ENCODE results near the gene GOPC.

The GOPC gene

DNA sequence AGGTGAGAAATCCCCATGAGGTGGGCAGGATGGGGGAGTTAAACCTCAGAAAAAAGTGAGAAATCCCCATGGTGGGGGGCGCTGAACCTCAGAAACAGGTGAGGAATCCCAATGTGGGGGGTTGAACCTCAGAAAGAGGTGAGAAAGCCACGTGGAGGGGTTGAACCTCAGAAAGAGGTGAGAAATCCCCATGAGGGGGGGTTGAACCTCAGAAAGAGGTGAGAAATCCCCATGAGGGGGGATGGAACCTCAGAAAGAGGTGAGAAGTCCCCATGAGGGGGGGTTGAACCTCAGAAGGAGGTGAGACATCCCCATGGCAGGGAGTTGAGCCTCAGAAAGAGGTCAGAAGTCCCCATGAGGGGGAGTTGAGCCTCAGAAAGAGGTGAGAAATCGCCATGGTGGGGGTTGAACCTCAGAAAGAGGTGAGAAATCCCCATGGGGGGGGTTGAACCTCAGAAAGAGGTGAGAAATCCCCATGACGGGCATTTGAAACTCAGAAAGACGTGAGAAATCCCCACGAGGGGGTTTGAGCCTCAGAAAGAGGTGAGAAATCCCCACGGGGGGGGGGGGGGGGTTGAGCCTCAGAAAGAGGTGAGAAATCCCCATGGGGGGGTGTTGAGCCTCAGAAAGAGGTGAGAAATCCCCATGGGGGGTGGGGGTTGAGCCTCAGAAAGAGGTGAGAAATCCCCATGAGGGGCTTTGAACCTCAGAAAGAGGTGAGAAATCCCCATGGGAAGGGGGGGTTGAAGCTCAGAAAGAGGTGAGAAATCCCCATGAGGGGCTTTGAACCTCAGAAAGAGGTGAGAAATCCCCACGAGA, 14.3 kb upstream of the GOPC start:
- Histone ChIP-seq H3K4me1 (ENCODE audit: insufficient read depth, poor library complexity, severe bottlenecking) (no peaks in the 10 kb centered on the region), H3K4me3 (ENCODE audit: severe bottlenecking) (no peak overlapping the region), H3K27ac (ENCODE audit: poor library complexity, severe bottlenecking) (no peak overlapping the region)

DNA sequence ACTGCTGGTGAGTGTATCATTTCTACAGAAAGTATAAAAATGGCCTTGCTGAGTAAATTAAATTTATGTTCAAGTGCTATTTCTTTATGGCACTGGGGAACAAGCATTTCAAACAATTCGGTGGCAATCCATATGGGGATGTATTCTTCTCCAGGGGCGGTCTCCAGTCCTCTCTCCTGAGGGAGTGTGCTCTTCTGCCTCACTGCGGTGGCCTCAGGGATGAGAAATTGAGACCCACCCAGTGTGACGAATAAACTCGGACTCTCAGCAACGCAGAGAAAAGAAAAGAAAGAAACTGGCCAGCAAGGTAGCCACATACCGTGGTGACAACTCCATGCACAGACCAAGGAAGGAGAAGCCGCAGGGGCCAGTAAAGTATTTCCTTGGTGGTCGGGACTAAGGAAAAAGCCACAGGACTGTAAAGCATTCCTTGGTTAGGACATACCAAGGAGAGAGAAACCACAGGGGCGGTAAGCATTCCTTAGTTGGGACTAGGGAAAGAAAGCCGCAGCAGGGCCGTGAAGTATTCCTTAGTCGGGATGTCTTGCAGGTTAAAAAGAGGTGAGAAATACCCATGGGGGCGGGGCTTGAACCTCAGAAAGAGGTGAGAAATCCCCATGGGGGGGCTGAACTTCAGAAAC, 13.6 kb upstream of the GOPC start:
- Histone ChIP-seq H3K4me1 (ENCODE audit: insufficient read depth, poor library complexity, severe bottlenecking) (no peaks in the 10 kb centered on the region), H3K27me3 (ENCODE audit: insufficient read depth, poor library complexity, severe bottlenecking) (no peaks in the 10 kb centered on the region), H3K27ac (ENCODE audit: poor library complexity, severe bottlenecking) (no peak overlapping the region), H3K36me3 (ENCODE audit: low read depth) (no peaks in the 10 kb centered on the region), H3K4me3 (ENCODE audit: severe bottlenecking) (no peak overlapping the region), H3K9me3 (ENCODE audit: severe bottlenecking) (no peaks in the 10 kb centered on the region)
- DNase-seq (ENCODE audit: low spot score) (no peak), ATAC-seq (ENCODE audit: low read depth) (no peak)
- TF ChIP-seq CTCF (IDR thresholded peaks at IDR 0.05; ENCODE audit: poor library complexity, severe bottlenecking): no peak

More for the DNA sequence above, 14.3 kb upstream of the GOPC start:
- H3K27me3 ChIP-seq (ENCODE audit: insufficient read depth, poor library complexity, severe bottlenecking): no peaks in the 10 kb centered on the region
- no peaks in the 10 kb centered on the region for H3K36me3 ChIP-seq (ENCODE audit: low read depth)
- TF ChIP-seq CTCF (IDR thresholded peaks at IDR 0.05; ENCODE audit: poor library complexity, severe bottlenecking): no peak
- ATAC-seq (ENCODE audit: low read depth) (no peak), DNase-seq (ENCODE audit: low spot score) (no peak)
- H3K9me3 ChIP-seq (ENCODE audit: severe bottlenecking): no peaks in the 10 kb centered on the region

DNA sequence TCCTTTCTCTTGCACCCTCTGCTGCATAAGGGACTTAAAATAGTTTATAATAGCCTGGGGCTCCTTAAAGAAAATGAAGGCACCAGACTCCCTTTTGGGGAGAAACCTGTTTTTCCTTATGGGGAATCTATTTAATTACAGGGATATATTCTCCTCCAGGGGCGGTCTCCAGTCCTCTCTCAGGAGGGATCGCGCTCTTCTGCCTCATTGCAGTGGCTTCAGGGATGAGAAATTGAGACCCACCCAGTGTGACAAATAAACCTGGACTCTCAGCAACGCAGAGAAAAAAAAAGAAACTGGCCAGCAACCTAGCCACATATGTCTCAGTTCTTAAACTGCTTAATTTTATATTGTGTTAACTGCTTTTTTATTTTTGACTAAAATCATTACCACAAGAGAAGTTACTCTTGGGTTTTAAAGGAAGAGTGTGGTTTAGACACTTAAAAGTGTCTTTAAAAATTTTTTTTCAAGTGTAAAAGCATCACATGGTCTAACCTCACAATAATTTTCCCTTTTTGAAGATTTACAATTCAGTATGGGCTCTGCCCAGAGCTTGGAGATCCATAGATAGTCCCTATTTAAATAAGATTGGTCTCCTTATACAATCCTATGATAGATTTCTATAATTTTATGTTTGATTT, 11.7 kb upstream of the GOPC start:
- no peaks in the 10 kb centered on the region for H3K36me3 ChIP-seq (ENCODE audit: low read depth)
- no peaks in the 10 kb centered on the region for H3K9me3 ChIP-seq (ENCODE audit: severe bottlenecking)
- no peaks in the 10 kb centered on the region for H3K4me1 ChIP-seq (ENCODE audit: insufficient read depth, poor library complexity, severe bottlenecking)
- no peak overlapping the region for H3K4me3 ChIP-seq (ENCODE audit: severe bottlenecking)
- no peak for ATAC-seq (ENCODE audit: low read depth)
- H3K27ac ChIP-seq (ENCODE audit: poor library complexity, severe bottlenecking): no peak overlapping the region
- DNase-seq (ENCODE audit: low spot score): no peak
- TF ChIP-seq CTCF (IDR thresholded peaks at IDR 0.05; ENCODE audit: poor library complexity, severe bottlenecking): no peak
- H3K27me3 ChIP-seq (ENCODE audit: insufficient read depth, poor library complexity, severe bottlenecking): no peaks in the 10 kb centered on the region

DNA sequence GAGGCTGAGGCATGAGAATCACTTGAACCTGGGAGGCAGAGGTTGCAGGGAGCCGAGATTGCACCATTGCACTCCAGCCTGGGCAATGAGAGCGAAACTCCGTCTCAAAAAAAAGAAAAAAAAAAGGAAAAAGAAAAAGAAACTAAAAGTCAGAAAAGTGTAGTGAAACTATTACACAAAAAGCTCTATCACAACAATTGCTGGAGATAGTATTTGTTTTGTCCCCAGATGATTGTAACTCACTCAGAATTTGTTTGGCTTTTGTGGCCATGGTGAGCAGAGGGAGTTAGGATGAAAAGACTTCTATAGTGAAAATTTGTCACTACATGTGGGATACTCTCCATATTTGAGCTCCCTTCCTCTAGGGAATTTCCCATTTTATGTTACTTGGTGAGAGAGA, 5.2 kb upstream of the GOPC start:
- H3K4me1 ChIP-seq (ENCODE audit: insufficient read depth, poor library complexity, severe bottlenecking): peaks cover 3% of the 10 kb centered on the region
- no peak for TF ChIP-seq CTCF (IDR thresholded peaks at IDR 0.05; ENCODE audit: poor library complexity, severe bottlenecking)
- no peak overlapping the region for H3K27ac ChIP-seq (ENCODE audit: poor library complexity, severe bottlenecking)
- no peak for ATAC-seq (ENCODE audit: low read depth)
- H3K36me3 ChIP-seq (ENCODE audit: low read depth): no peaks in the 10 kb centered on the region
- H3K27me3 ChIP-seq (ENCODE audit: insufficient read depth, poor library complexity, severe bottlenecking): no peaks in the 10 kb centered on the region
- H3K4me3 ChIP-seq (ENCODE audit: severe bottlenecking): no peak overlapping the region
- H3K9me3 ChIP-seq (ENCODE audit: severe bottlenecking): no peaks in the 10 kb centered on the region
- DNase-seq (ENCODE audit: low spot score): no peak

Data from RWPE2 (cell line).